H9 (cell line): ENCODE measurements around the gene RGS13. TPM values are rescaled to one million over a fixed set of nuclear protein-coding genes. Genes with fewer than 3 reads are reported as not detected.

Source experiments
- DNase-seq: peaks from one replicate; pipeline ENCODE4 v3.0.0-alpha.2; 2017
- H2AFZ ChIP-seq: one replicate; pipeline ENCODE4 v1.6.1; 2013; ENCODE audit warnings: mild to moderate bottlenecking, low read length, control low read depth, moderate library complexity
- H2AK5ac ChIP-seq: 2 replicates; pipeline ENCODE4 v1.6.1; 2013; ENCODE audit warnings: low read length, control low read depth, mixed read lengths; ENCODE audit not compliant: insufficient read length
- H2BK120ac ChIP-seq: one replicate; pipeline ENCODE4 v1.6.1; 2013; ENCODE audit warnings: low read depth, mild to moderate bottlenecking, low read length, control low read depth, inconsistent platforms; ENCODE audit not compliant: poor library complexity, severe bottlenecking
- H2BK12ac ChIP-seq: 2 replicates; pipeline ENCODE4 v1.6.1; 2013; ENCODE audit warnings: low read length, control low read depth, mixed read lengths, low read depth; ENCODE audit not compliant: insufficient read length
- H2BK15ac ChIP-seq: 2 replicates; pipeline ENCODE4 v1.6.1; 2013; ENCODE audit warnings: low read depth, low read length, control low read depth
- H2BK20ac ChIP-seq: one replicate; pipeline ENCODE4 v1.6.1; 2013; ENCODE audit warnings: low read depth, mild to moderate bottlenecking, low read length, control low read depth, inconsistent platforms; ENCODE audit not compliant: poor library complexity, severe bottlenecking
- H2BK5ac ChIP-seq: 2 replicates; pipeline ENCODE4 v1.6.1; 2013; ENCODE audit warnings: low read length, control low read depth, mixed read lengths; ENCODE audit not compliant: insufficient read length
- H3K14ac ChIP-seq: 2 replicates; pipeline ENCODE4 v1.6.1; 2013; ENCODE audit warnings: low read length, control low read depth; ENCODE audit not compliant: insufficient read depth
- H3K18ac ChIP-seq: 2 replicates; pipeline ENCODE4 v1.6.1; 2013; ENCODE audit warnings: low read depth, mild to moderate bottlenecking, mixed read lengths, low read length, control low read depth; ENCODE audit not compliant: insufficient read length
- H3K23ac ChIP-seq: 2 replicates; pipeline ENCODE4 v1.6.1; 2013; ENCODE audit warnings: low read length, control low read depth, mixed read lengths, low read depth; ENCODE audit not compliant: insufficient read length
- H3K23me2 ChIP-seq: 2 replicates; pipeline ENCODE4 v1.6.1; 2013; ENCODE audit warnings: low read depth, mild to moderate bottlenecking, mixed read lengths, low read length, control low read depth; ENCODE audit not compliant: insufficient read length, poor library complexity, severe bottlenecking
- H3K27ac ChIP-seq: 2 replicates; pipeline ENCODE4 v1.5.1; 2013; ENCODE audit warnings: low read length, control low read depth, mixed read lengths, low read depth; ENCODE audit not compliant: insufficient read length
- H3K27me3 ChIP-seq: 2 replicates; pipeline ENCODE4 v1.6.1; 2013; ENCODE audit warnings: low read length, control low read depth, inconsistent platforms; ENCODE audit not compliant: insufficient read depth
- H3K4ac ChIP-seq: 2 replicates; pipeline ENCODE4 v1.6.1; 2013; ENCODE audit warnings: low read depth, mild to moderate bottlenecking, control low read depth, inconsistent platforms, low read length, moderate library complexity
- H3K4me1 ChIP-seq: 2 replicates; pipeline ENCODE4 v1.6.1; 2013; ENCODE audit warnings: low read length, control low read depth, inconsistent platforms; ENCODE audit not compliant: insufficient read depth
- H3K4me2 ChIP-seq: 2 replicates; pipeline ENCODE4 v1.6.1; 2013; ENCODE audit warnings: low read length, control low read depth, mixed read lengths; ENCODE audit not compliant: insufficient read length, insufficient read depth
- H3K56ac ChIP-seq: 2 replicates; pipeline ENCODE4 v1.6.1; 2013; ENCODE audit warnings: low read depth, mild to moderate bottlenecking, mixed read lengths, low read length, control low read depth; ENCODE audit not compliant: insufficient read length
- H3K79me1 ChIP-seq: 2 replicates; pipeline ENCODE4 v1.6.1; 2013; ENCODE audit warnings: low read depth, mild to moderate bottlenecking, moderate library complexity, low read length, control low read depth, inconsistent platforms; ENCODE audit not compliant: insufficient read depth, poor library complexity, severe bottlenecking
- H3K79me2 ChIP-seq: 2 replicates; pipeline ENCODE4 v1.6.1; 2013; ENCODE audit warnings: low read length, control low read depth, inconsistent platforms; ENCODE audit not compliant: insufficient read depth
- H3K9ac ChIP-seq: 2 replicates; pipeline ENCODE4 v1.6.1; 2013; ENCODE audit warnings: low read length, control low read depth, mixed read lengths; ENCODE audit not compliant: insufficient read length; ENCODE audit errors: extremely low read depth
- H3K9me3 ChIP-seq: one replicate; pipeline ENCODE4 v1.6.1; 2013; ENCODE audit warnings: low read depth, low read length, inconsistent platforms; ENCODE audit not compliant: control insufficient read depth
- H3T11ph ChIP-seq: one replicate; pipeline ENCODE4 v1.6.1; 2013; ENCODE audit warnings: mild to moderate bottlenecking, low read length, control low read depth, inconsistent platforms
- H4K20me1 ChIP-seq: one replicate; pipeline ENCODE4 v1.6.1; 2013; ENCODE audit not compliant: control insufficient read depth, insufficient read length, insufficient read depth
- H4K5ac ChIP-seq: 2 replicates; pipeline ENCODE4 v1.6.1; 2013; ENCODE audit warnings: low read depth, mild to moderate bottlenecking, mixed read lengths, low read length, control low read depth; ENCODE audit not compliant: insufficient read length
- H4K8ac ChIP-seq: replicated peaks from 2 replicates; pipeline ENCODE4 v1.6.1; 2013; ENCODE audit warnings: low read length, control low read depth, mixed read lengths, low read depth; ENCODE audit not compliant: insufficient read length
- H4K91ac ChIP-seq: 2 replicates; pipeline ENCODE4 v1.6.1; 2013; ENCODE audit warnings: low read depth, mild to moderate bottlenecking, moderate library complexity, mixed read lengths, low read length, control low read depth; ENCODE audit not compliant: insufficient read length
- H3K27ac Mint-ChIP-seq, 3 experiments: 2 replicates in 2 of 3; 3 replicates in 1 of 3; pipeline ENCODE4 v1.8.0; 2020 to 2021; ENCODE audit warnings: mixed read lengths in 3 of 3, mild to moderate bottlenecking in 1 of 3, moderate library complexity in 1 of 3
- H3K27me3 Mint-ChIP-seq: 2 replicates; pipeline ENCODE4 v1.8.0; 2021; ENCODE audit warnings: low read depth, mild to moderate bottlenecking, moderate library complexity, mixed read lengths
- H3K36me3 Mint-ChIP-seq, 3 experiments: 2 replicates in 2 of 3; 3 replicates in 1 of 3; pipeline ENCODE4 v1.8.0; 2020 to 2021; ENCODE audit warnings: low read depth in 3 of 3, mixed read lengths in 3 of 3; ENCODE audit not compliant: insufficient read depth in 1 of 3
- H3K4me1 Mint-ChIP-seq, 2 experiments: 2 replicates each; pipeline ENCODE4 v1.8.0; 2020; ENCODE audit warnings: mixed read lengths in 2 of 2
- H3K4me3 Mint-ChIP-seq, 2 experiments: 2 replicates in 1 of 2; 3 replicates in 1 of 2; pipeline ENCODE4 v1.8.0; 2020 to 2021; ENCODE audit warnings: mild to moderate bottlenecking in 2 of 2, mixed read lengths in 2 of 2, moderate library complexity in 1 of 2
- H3K9me3 Mint-ChIP-seq, 2 experiments: 2 replicates in 1 of 2; 3 replicates in 1 of 2; pipeline ENCODE4 v1.8.0; 2020; ENCODE audit warnings: mild to moderate bottlenecking in 2 of 2, mixed read lengths in 2 of 2, moderate library complexity in 1 of 2
- WGBS: extraction: QIAGEN DNeasy Blood & Tissue Kit; methylation state at CpG from one replicate; pipeline ENCODE4 v1.1.7; 2013; ENCODE audit warnings: missing lambda C conversion rate, low lambda C conversion rate, mixed read lengths; ENCODE audit not compliant: insufficient read length; ENCODE audit errors: extremely low coverage; 5-methylcytosine and 5-hydroxymethylcytosine counted together
- total RNA-seq: library from RNA; stranded (reverse); gene quantifications from 2 replicates; pipeline ENCODE4 v1.2.1, GENCODE V29; 2021
- TF ChIP-seq, protein P1 (sequence below): fragments of 200-600 bp; sonication (generic); conservative IDR thresholded peaks from 3 replicates; pipeline ENCODE4 v1.8.0; 2021; ENCODE audit warnings: antibody characterized with exemption, mild to moderate bottlenecking

The RGS13 gene
- total RNA-seq, 1 experiment from 2014 or later = not detected

DNA sequence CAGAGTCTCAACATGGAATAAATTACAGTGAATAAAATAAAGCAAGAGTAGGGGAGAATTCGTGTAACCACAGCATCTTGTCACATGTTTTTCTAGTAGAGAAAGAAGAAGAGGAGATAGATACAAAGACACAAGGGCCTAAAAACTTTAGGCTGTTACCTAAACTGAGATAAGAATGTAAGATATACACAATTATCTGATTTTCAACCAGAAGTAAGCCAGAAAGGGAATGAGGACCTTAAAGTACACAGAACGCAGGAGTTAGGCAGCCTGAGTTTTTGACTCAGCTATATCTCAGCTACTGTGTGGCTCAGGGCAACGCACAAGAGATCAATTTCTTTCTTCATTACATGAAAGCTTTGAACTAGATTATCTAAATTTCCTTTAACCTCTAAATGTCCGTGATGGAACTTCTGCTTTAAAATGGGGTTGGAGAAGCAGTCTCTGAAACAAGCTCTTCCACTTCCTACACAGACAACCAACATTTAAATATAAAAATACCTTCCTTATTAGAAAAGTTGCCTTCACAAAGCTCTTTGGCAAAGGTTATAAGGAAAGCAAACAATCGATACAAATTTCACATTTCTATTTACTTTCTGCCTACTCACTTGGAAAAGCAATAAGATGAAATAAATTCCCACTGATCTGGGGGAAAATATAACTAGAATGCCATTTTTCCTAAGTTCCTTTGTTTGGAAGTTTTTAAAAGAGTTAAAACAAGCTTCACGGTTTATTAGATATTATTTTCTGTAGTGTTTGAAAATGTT is 5.2 kb upstream of the RGS13 start:
- Histone ChIP-seq H3K56ac (no peak overlapping the region), H4K20me1 (no peaks in the 10 kb centered on the region), H2BK120ac (no peak overlapping the region), H3K4me2 (no peak overlapping the region), H4K91ac (no peak overlapping the region), H2BK20ac (no peak overlapping the region), H3K23ac (no peak overlapping the region), H4K8ac (no peak overlapping the region), H3K4ac (no peak overlapping the region), H3K14ac (no peak overlapping the region), H2BK15ac (no peak overlapping the region), H3K79me1 (no peaks in the 10 kb centered on the region), H3K79me2 (no peaks in the 10 kb centered on the region), H2BK5ac (no peak overlapping the region), H4K5ac (no peak overlapping the region), H3T11ph (no peak overlapping the region), H3K9me3 (no peaks in the 10 kb centered on the region), H3K18ac (no peak overlapping the region), H3K23me2 (no peaks in the 10 kb centered on the region), H2AFZ (no peak overlapping the region), H3K4me1 (no peaks in the 10 kb centered on the region), H2AK5ac (no peak overlapping the region), H3K27ac (no peak overlapping the region), H3K9ac (no peak overlapping the region), H2BK12ac (no peak overlapping the region), H3K27me3 (no peaks in the 10 kb centered on the region)
- TF ChIP-seq, protein P1, sequence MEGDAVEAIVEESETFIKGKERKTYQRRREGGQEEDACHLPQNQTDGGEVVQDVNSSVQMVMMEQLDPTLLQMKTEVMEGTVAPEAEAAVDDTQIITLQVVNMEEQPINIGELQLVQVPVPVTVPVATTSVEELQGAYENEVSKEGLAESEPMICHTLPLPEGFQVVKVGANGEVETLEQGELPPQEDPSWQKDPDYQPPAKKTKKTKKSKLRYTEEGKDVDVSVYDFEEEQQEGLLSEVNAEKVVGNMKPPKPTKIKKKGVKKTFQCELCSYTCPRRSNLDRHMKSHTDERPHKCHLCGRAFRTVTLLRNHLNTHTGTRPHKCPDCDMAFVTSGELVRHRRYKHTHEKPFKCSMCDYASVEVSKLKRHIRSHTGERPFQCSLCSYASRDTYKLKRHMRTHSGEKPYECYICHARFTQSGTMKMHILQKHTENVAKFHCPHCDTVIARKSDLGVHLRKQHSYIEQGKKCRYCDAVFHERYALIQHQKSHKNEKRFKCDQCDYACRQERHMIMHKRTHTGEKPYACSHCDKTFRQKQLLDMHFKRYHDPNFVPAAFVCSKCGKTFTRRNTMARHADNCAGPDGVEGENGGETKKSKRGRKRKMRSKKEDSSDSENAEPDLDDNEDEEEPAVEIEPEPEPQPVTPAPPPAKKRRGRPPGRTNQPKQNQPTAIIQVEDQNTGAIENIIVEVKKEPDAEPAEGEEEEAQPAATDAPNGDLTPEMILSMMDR = no peak
- no CpG with 5 or more reads among the region's 6 CpGs for WGBS
- H3K4me1 Mint-ChIP-seq = peaks cover 9 to 12% of the 10 kb centered on the region in 2 experiments
- H3K27me3 Mint-ChIP-seq = no peaks in the 10 kb centered on the region
- DNase-seq = no peak
- H3K9me3 Mint-ChIP-seq = no peaks in the 10 kb centered on the region
- H3K4me3 Mint-ChIP-seq = no peak overlapping the region
- H3K36me3 Mint-ChIP-seq = no peaks in the 10 kb centered on the region
- no peak overlapping the region; a peak in 2 of 7 replicates for H3K27ac Mint-ChIP-seq
